GM15510 (cell line): ENCODE measurements around the gene TARDBP.

ENCODE experiments used
- POLR2A ChIP-seq: IDR thresholded peaks from 3 replicates; pipeline ENCODE4 v1.6.1; 2011; ENCODE audit warnings: borderline replicate concordance; ENCODE audit not compliant: insufficient read length; ENCODE audit errors: extremely low read depth

Gene TARDBP

GRCh38 chr1:10980841-10981727 is 31.4 kb upstream of the TARDBP start:
- TF ChIP-seq POLR2A, result no peak

- TF ChIP-seq POLR2A, result no peak
These were observed 25.9 kb upstream of the TARDBP start for GRCh38 chr1:10986525-10986890.

GRCh38 chr1:10987840-10988417 is 24.5 kb upstream of the TARDBP start:
- TF ChIP-seq POLR2A, result no peak

GRCh38 chr1:10989095-10989494 is 23.4 kb upstream of the TARDBP start:
- TF ChIP-seq POLR2A, result no peak

- no peak for TF ChIP-seq POLR2A
These were observed 21.6 kb upstream of the TARDBP start for GRCh38 chr1:10990828-10991227.

- TF ChIP-seq POLR2A, result no peak
These were observed 19.6 kb upstream of the TARDBP start for GRCh38 chr1:10992864-10993263.

GRCh38 chr1:10996100-10996499 is 16.4 kb upstream of the TARDBP start:
- no peak for TF ChIP-seq POLR2A

GRCh38 chr1:11000526-11000925 is 11.9 kb upstream of the TARDBP start:
- TF ChIP-seq POLR2A, result no peak

- TF ChIP-seq POLR2A, result no peak
These were observed 692 bp downstream of the TARDBP start for GRCh38 chr1:11013160-11013531.

GRCh38 chr1:11019971-11020370 is 7.5 kb downstream of the TARDBP start:
- TF ChIP-seq POLR2A, result no peak

GRCh38 chr1:11023201-11023600 is 10.7 kb downstream of the TARDBP start:
- TF ChIP-seq POLR2A, result no peak

- no peak for TF ChIP-seq POLR2A
These were observed 11.9 kb downstream of the TARDBP start for GRCh38 chr1:11024154-11024873.

- TF ChIP-seq POLR2A, result no peak
These were observed 12.4 kb downstream of the TARDBP start for GRCh38 chr1:11024874-11025203.

GRCh38 chr1:11025618-11026017 is 13.2 kb downstream of the TARDBP start:
- no peak for TF ChIP-seq POLR2A

GRCh38 chr1:11026052-11026451 is 13.6 kb downstream of the TARDBP start:
- TF ChIP-seq POLR2A, result no peak

GRCh38 chr1:11026903-11027302 is 14.4 kb downstream of the TARDBP start:
- TF ChIP-seq POLR2A, result no peak

- TF ChIP-seq POLR2A, result no peak
These were observed 14.9 kb downstream of the TARDBP start for GRCh38 chr1:11027316-11027715.

- TF ChIP-seq POLR2A, result no peak
These were observed 15.6 kb downstream of the TARDBP start for GRCh38 chr1:11028018-11028417.
